ENCODE measurements around the gene TBX4.

DNA sequence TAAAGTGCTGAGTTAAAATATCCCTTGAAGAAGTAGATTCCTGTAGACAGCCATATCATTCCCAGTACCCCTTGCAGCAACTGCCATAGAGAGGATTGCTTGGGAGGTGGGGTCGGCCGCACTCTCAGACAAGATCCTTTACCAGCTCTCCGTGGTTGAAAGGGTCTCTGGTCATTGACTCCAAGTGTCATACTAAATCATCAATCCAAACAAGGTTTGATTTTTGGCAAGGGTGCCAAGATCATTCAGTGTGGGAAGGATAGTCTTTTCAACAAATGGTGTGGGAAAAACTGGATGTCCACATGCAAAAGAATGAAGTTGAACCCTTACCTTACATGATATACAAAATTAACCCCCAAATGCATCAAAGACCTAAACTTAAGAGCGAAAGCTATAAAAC lies 30.8 kb upstream of the TBX4 start:
- TF ChIP-seq EZH2 (IDR thresholded peaks at IDR 0.05; ENCODE audit: insufficient read depth, poor library complexity, severe bottlenecking) (no peak), EZH2phosphoT487 (IDR thresholded peaks at IDR 0.05; ENCODE audit: insufficient read depth, low read depth) (no peak)
